ENCODE results near the gene NFILZ. TPM values are rescaled to one million over a fixed set of nuclear protein-coding genes. Genes with fewer than 3 reads are reported as not detected.

The NFILZ gene
- total RNA-seq, 1 experiment from 2014 or later = not detected

DNA sequence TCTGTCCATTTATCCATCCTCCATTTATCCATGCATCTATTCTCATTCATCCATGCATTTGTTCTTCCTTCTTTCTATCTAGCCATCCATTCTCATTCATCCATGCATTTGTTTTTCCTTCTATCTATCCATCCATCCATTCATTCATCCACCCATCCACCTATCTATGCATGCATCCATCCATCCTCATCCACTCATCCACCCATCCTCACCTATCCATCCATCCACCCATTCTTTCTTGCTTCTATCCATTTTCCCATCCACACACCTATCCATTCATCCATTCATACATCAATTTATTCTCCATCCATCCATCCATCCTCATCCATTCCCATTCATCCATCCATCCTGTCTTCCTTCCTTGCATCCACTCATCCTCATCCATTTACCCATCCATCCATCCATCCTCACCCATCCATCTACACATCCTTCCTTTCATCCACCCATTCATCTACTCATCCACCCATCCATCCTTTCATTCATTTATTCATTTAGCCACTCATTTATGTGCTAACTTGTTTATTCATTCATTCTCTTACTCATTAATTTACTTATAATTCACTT, 47.9 kb downstream of the NFILZ start:
- intact Hi-C loops (cut with micrococcal nuclease; ENCODE audit: unreplicated experiment) = no loop called here
- H3K36me3 Mint-ChIP-seq (ENCODE audit: insufficient read depth, unreplicated experiment) = no peaks in the 10 kb centered on the region
- H3K4me3 Mint-ChIP-seq (ENCODE audit: low read depth, unreplicated experiment) = no peak overlapping the region
- TF ChIP-seq, protein P1, sequence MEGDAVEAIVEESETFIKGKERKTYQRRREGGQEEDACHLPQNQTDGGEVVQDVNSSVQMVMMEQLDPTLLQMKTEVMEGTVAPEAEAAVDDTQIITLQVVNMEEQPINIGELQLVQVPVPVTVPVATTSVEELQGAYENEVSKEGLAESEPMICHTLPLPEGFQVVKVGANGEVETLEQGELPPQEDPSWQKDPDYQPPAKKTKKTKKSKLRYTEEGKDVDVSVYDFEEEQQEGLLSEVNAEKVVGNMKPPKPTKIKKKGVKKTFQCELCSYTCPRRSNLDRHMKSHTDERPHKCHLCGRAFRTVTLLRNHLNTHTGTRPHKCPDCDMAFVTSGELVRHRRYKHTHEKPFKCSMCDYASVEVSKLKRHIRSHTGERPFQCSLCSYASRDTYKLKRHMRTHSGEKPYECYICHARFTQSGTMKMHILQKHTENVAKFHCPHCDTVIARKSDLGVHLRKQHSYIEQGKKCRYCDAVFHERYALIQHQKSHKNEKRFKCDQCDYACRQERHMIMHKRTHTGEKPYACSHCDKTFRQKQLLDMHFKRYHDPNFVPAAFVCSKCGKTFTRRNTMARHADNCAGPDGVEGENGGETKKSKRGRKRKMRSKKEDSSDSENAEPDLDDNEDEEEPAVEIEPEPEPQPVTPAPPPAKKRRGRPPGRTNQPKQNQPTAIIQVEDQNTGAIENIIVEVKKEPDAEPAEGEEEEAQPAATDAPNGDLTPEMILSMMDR (IDR thresholded peaks at IDR 0.05; ENCODE audit: unreplicated experiment) = no peak
- H3K27me3 Mint-ChIP-seq (ENCODE audit: unreplicated experiment) = peaks cover 15% of the 10 kb centered on the region
- H3K27ac Mint-ChIP-seq (ENCODE audit: unreplicated experiment) = no peak overlapping the region
- peaks cover 16% of the 10 kb centered on the region for H3K9me3 Mint-ChIP-seq (ENCODE audit: low read depth, unreplicated experiment)
- no peaks in the 10 kb centered on the region for H3K4me1 Mint-ChIP-seq (ENCODE audit: low read depth, unreplicated experiment)
- no TSS peak for BruUV-seq (replicated peaks)
- CTCF ChIA-PET = no interaction called here
- DNase-seq = no peak

Other genes starting within 250 kb of the NFILZ start
- gene RAB11B, start 240.3 kb upstream of the NFILZ start, total RNA-seq (2022) = 57.5 and 75.1 TPM in 2 replicates
- 10.1 and 12.8 TPM in 2 replicates for gene MARCHF2, start 217.3 kb upstream of the NFILZ start, total RNA-seq (2022)
- 186 and 204 TPM in 2 replicates for gene HNRNPM, start 185.7 kb upstream of the NFILZ start, total RNA-seq (2022)
- 0.47 TPM in 1 of 2 replicates, not detected in the other for gene PRAM1, start 128.0 kb upstream of the NFILZ start, total RNA-seq (2022)
- gene ZNF414, start 116.5 kb upstream of the NFILZ start, total RNA-seq (2022) = 8.7 and 11.8 TPM in 2 replicates
- 1.3 TPM in 1 of 2 replicates, not detected in the other for gene MYO1F, start 53.2 kb upstream of the NFILZ start, total RNA-seq (2022)
- 0.76 TPM in 1 of 2 replicates, not detected in the other for gene ADAMTS10, start 19.9 kb upstream of the NFILZ start, total RNA-seq (2022)
- gene ACTL9, start 68.2 kb downstream of the NFILZ start, total RNA-seq (2022) = not detected in 2 replicates
- not detected in 2 replicates for gene OR2Z1, start 91.0 kb downstream of the NFILZ start, total RNA-seq (2022)
- 12.3 and 13.2 TPM in 2 replicates for gene ZNF558, start 201.7 kb downstream of the NFILZ start, total RNA-seq (2022)
- not detected in 2 replicates for gene MBD3L1, start 201.7 kb downstream of the NFILZ start, total RNA-seq (2022)

Data from Calu3 (cell line).